ENCODE measurements around the gene CNTN6. TPM values are rescaled to one million over a fixed set of nuclear protein-coding genes. Genes with fewer than 3 reads are reported as not detected.

The CNTN6 gene
- total and polyA plus RNA-seq, 4 donors: 0.01 to 0.05 TPM; not detected in 2

GRCh38 chr3:1350885-1351284 is 258.1 kb downstream of the CNTN6 start:
- H3K4me3 ChIP-seq (ENCODE audit: low read depth in 1 of 3, low read length in 3 of 3): no peak overlapping the region
- H3K27me3 ChIP-seq (ENCODE audit: control insufficient read depth in 4 of 4, insufficient read depth in 4 of 4, low read length in 3 of 4): peaks cover 0 to 5% (median 0%) of the 10 kb centered on the region in 4 donors
- no peak overlapping the region for H3K27ac ChIP-seq (ENCODE audit: low read depth in 1 of 2, low read length in 2 of 2)
- TF ChIP-seq YY1 (IDR thresholded peaks at IDR 0.05) (no peak), RXRA (IDR thresholded peaks at IDR 0.05) (no peak)
- no peaks in the 10 kb centered on the region for H3K4me1 ChIP-seq (ENCODE audit: control insufficient read depth in 4 of 4, insufficient read depth in 4 of 4, low read length in 3 of 4)
- no peaks in the 10 kb centered on the region for H3K9me3 ChIP-seq (ENCODE audit: control insufficient read depth in 4 of 4, low read length in 3 of 4)
- no peak overlapping the region for H3K9ac ChIP-seq (ENCODE audit: low read depth in 1 of 2, low read length in 2 of 2)
- 65% methylated on average over 3 of the region's 3 CpGs for WGBS
- H3K36me3 ChIP-seq (ENCODE audit: control insufficient read depth in 4 of 4, insufficient read depth in 3 of 4, low read depth in 1 of 4, low read length in 3 of 4): no peaks in the 10 kb centered on the region
- DNase-seq (ENCODE audit: low spot score): no peak

- TF ChIP-seq ZBTB33 (IDR thresholded peaks at IDR 0.05) (no peak), EGR1 (IDR thresholded peaks at IDR 0.05; ENCODE audit: low read depth in 2 of 2) (no peak), NR2F2 (IDR thresholded peaks at IDR 0.05) (no peak), FOXA2 (IDR thresholded peaks at IDR 0.05) (no peak), HNF4G (IDR thresholded peaks at IDR 0.05) (no peak), FOXA1 (IDR thresholded peaks at IDR 0.05) (no peak), ATF3 (IDR thresholded peaks at IDR 0.05) (no peak), MAX (IDR thresholded peaks at IDR 0.05) (no peak), REST (IDR thresholded peaks at IDR 0.05) (no peak), YY1 (IDR thresholded peaks at IDR 0.05) (no peak), HNF4A (conservative IDR thresholded peaks at IDR 0.05) (no peak), CTCF (IDR thresholded peaks at IDR 0.05; ENCODE audit: low read depth, low read length, missing input control) (no peak), SP1 (IDR thresholded peaks at IDR 0.05) (no peak), GABPA (IDR thresholded peaks at IDR 0.05 in 1 of 2, conservative IDR thresholded peaks at IDR 0.05 in 1 of 2) (no peak), RXRA (IDR thresholded peaks at IDR 0.05) (no peak), RAD21 (IDR thresholded peaks at IDR 0.05) (no peak)
- 37% methylated on average over 3 of the region's 3 CpGs for WGBS
- Histone ChIP-seq H3K4me1 (ENCODE audit: control insufficient read depth in 4 of 4, insufficient read depth in 4 of 4, low read length in 3 of 4) (no peaks in the 10 kb centered on the region), H3K36me3 (ENCODE audit: control insufficient read depth in 4 of 4, insufficient read depth in 3 of 4, low read depth in 1 of 4, low read length in 3 of 4) (no peaks in the 10 kb centered on the region), H3K4me3 (ENCODE audit: low read depth in 1 of 3, low read length in 3 of 3) (no peak overlapping the region), H3K9me3 (ENCODE audit: control insufficient read depth in 4 of 4, low read length in 3 of 4) (no peaks in the 10 kb centered on the region), H3K27ac (ENCODE audit: low read depth in 1 of 2, low read length in 2 of 2) (no peak overlapping the region), H3K27me3 (ENCODE audit: control insufficient read depth in 4 of 4, insufficient read depth in 4 of 4, low read length in 3 of 4) (peaks cover 0 to 5% (median 0%) of the 10 kb centered on the region in 4 donors), H3K9ac (ENCODE audit: low read depth in 1 of 2, low read length in 2 of 2) (no peak overlapping the region)
- DNase-seq (ENCODE audit: low spot score): no peak
Observed at GRCh38 chr3:1355691-1356090, 262.9 kb downstream of the CNTN6 start.

All from liver (tissue), 9 donors.